ENCODE results near the gene SPOCK2. TPM values are rescaled to one million over a fixed set of nuclear protein-coding genes. Genes with fewer than 3 reads are reported as not detected.

The SPOCK2 gene
- total and polyA plus RNA-seq, 2 donors (not counting 1 experiment from before 2014, with no cell fraction given), result 0.02 to 0.33 TPM

GRCh38 chr10:72045586-72045985, 42.8 kb downstream of the SPOCK2 start:
- Histone ChIP-seq H2AFZ (ENCODE audit: low read length) (no peak overlapping the region), H3K36me3 (ENCODE audit: control insufficient read depth, insufficient read depth, low read length) (no peaks in the 10 kb centered on the region), H3K9me3 (ENCODE audit: control insufficient read depth, insufficient read depth, low read depth, low read length) (no peaks in the 10 kb centered on the region), H3K9ac (ENCODE audit: insufficient read depth, low read length) (no peak overlapping the region), H3K27me3 (ENCODE audit: control insufficient read depth, insufficient read depth, low read length) (peaks cover 2% of the 10 kb centered on the region), H4K20me1 (ENCODE audit: control insufficient read depth, extremely low read depth, insufficient read depth, low read length) (no peaks in the 10 kb centered on the region), H3K27ac (ENCODE audit: insufficient read depth, low read length) (no peak overlapping the region), H3K4me2 (ENCODE audit: extremely low read depth, insufficient read depth, low read length) (no peak overlapping the region), H3K4me3 (replicated peaks in 1 of 4; ENCODE audit: control extremely low read depth in 1 of 4, insufficient read depth in 1 of 4, low read depth in 3 of 4, low read length in 4 of 4) (no peak overlapping the region), H3K4me1 (ENCODE audit: control insufficient read depth, extremely low read depth, insufficient read depth, low read length) (no peaks in the 10 kb centered on the region), H3K79me2 (ENCODE audit: control insufficient read depth, insufficient read depth, low read length) (no peaks in the 10 kb centered on the region)
- TF ChIP-seq EZH2 (IDR thresholded peaks at IDR 0.05; ENCODE audit: low read length, missing control alignments), result no peak
- no peak for TF ChIP-seq CTCF (conservative IDR thresholded peaks at IDR 0.05 in 1 of 2, IDR thresholded peaks at IDR 0.05 in 1 of 2; ENCODE audit: low read depth in 1 of 2, low read length in 2 of 2)
- peak; percentile 24 to 74 for DNase-seq (ENCODE audit: low read depth in 2 of 2)

DNA sequence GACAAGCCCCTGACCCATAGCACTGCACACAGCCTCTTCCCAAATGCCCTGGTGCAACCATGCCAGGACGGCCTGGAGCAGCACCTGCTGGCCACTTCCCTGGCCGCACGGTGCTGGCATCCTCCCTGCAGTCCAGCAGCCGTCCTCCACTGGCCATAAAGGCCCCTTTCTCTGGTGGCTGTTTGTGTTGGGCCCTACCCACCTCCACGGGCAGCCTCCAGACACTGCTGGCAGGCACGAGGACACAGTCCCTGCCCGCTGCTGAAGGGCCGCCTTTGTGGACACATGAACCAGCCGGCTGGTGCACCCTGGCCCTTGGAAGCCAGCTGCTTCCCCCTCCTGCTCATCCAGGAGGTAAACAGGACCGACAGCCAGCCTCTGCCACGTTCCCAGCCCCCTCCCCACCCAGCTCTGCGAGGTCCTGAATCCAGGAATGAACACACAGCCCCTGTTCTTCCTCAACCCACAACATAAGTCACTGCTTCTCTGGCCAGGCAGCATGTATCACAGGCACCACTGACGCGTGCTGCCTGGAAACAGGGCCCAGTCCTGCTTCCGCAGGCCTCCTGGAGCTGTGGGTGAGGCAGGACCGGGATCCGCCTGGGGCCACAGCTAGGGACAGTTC, 43.8 kb downstream of the SPOCK2 start:
- peak; percentile 31 to 49 for DNase-seq (ENCODE audit: low read depth in 2 of 2)
- Histone ChIP-seq H2AFZ (ENCODE audit: low read length) (peak overlapping the region; percentile 23), H3K4me3 (replicated peaks in 1 of 4; ENCODE audit: control extremely low read depth in 1 of 4, insufficient read depth in 1 of 4, low read depth in 3 of 4, low read length in 4 of 4) (no peak overlapping the region), H3K27me3 (ENCODE audit: control insufficient read depth, insufficient read depth, low read length) (no peaks in the 10 kb centered on the region), H4K20me1 (ENCODE audit: control insufficient read depth, extremely low read depth, insufficient read depth, low read length) (no peaks in the 10 kb centered on the region), H3K4me2 (ENCODE audit: extremely low read depth, insufficient read depth, low read length) (no peak overlapping the region), H3K9ac (ENCODE audit: insufficient read depth, low read length) (no peak overlapping the region), H3K36me3 (ENCODE audit: control insufficient read depth, insufficient read depth, low read length) (no peaks in the 10 kb centered on the region), H3K27ac (ENCODE audit: insufficient read depth, low read length) (no peak overlapping the region), H3K9me3 (ENCODE audit: control insufficient read depth, insufficient read depth, low read depth, low read length) (no peaks in the 10 kb centered on the region), H3K4me1 (ENCODE audit: control insufficient read depth, extremely low read depth, insufficient read depth, low read length) (peaks cover under 1% of the 10 kb centered on the region), H3K79me2 (ENCODE audit: control insufficient read depth, insufficient read depth, low read length) (no peaks in the 10 kb centered on the region)
- TF ChIP-seq EZH2 (IDR thresholded peaks at IDR 0.05; ENCODE audit: low read length, missing control alignments) (no peak), CTCF (conservative IDR thresholded peaks at IDR 0.05 in 1 of 2, IDR thresholded peaks at IDR 0.05 in 1 of 2; ENCODE audit: low read depth in 1 of 2, low read length in 2 of 2) (peak in 1 of 2 donors; percentile 42)

DNA sequence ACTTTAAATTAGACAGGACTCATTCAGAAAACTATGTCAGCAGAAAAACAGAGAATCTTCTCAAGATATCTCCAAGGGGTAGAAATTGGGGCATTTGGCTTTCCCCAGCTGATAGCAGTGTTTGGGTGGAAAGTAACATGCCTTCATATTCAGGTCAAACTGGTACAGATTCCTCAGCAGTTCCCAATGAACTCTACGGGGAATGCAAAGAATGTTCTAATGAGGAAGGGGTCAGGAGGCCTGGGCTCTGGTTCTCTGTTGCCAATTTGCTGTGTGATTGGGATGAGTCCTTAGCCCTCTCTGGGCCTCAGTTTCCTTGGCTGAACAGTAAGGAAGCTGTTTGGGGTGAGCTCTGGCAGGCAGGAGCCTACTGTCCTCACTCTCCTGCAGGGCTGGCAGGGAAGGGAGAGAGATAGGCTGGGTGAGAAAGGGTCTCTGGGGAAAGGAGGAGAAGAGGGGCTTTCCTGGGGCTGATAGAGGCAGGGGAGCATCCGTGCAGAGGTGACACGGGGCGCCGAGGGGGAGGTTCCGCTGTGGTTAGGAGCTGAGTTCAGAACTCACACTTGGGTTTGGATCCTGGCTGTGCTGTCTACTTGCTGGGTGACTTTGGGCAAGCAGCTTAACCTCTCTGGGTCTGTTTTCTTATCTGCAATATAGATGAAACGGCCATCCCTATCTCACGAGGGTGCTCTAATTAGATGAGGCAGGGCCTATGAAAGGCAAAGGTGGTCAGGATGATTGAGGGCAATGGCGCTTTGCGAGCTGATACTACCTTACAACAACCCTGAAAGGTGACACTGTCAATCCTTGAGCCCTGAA, 45.1 kb downstream of the SPOCK2 start:
- no peaks in the 10 kb centered on the region for H3K9me3 ChIP-seq (ENCODE audit: control insufficient read depth, insufficient read depth, low read depth, low read length)
- no peak overlapping the region for H3K9ac ChIP-seq (ENCODE audit: insufficient read depth, low read length)
- H3K4me3 ChIP-seq (replicated peaks in 1 of 4; ENCODE audit: control extremely low read depth in 1 of 4, insufficient read depth in 1 of 4, low read depth in 3 of 4, low read length in 4 of 4), result no peak overlapping the region
- DNase-seq (ENCODE audit: low read depth in 2 of 2), result no peak
- H3K27me3 ChIP-seq (ENCODE audit: control insufficient read depth, insufficient read depth, low read length), result no peaks in the 10 kb centered on the region
- no peak overlapping the region for H3K4me2 ChIP-seq (ENCODE audit: extremely low read depth, insufficient read depth, low read length)
- no peaks in the 10 kb centered on the region for H4K20me1 ChIP-seq (ENCODE audit: control insufficient read depth, extremely low read depth, insufficient read depth, low read length)
- H3K36me3 ChIP-seq (ENCODE audit: control insufficient read depth, insufficient read depth, low read length), result no peaks in the 10 kb centered on the region
- H2AFZ ChIP-seq (ENCODE audit: low read length), result no peak overlapping the region
- TF ChIP-seq CTCF (conservative IDR thresholded peaks at IDR 0.05 in 1 of 2, IDR thresholded peaks at IDR 0.05 in 1 of 2; ENCODE audit: low read depth in 1 of 2, low read length in 2 of 2) (no peak), EZH2 (IDR thresholded peaks at IDR 0.05; ENCODE audit: low read length, missing control alignments) (no peak)
- H3K4me1 ChIP-seq (ENCODE audit: control insufficient read depth, extremely low read depth, insufficient read depth, low read length), result peaks cover 6% of the 10 kb centered on the region
- no peak overlapping the region for H3K27ac ChIP-seq (ENCODE audit: insufficient read depth, low read length)
- H3K79me2 ChIP-seq (ENCODE audit: control insufficient read depth, insufficient read depth, low read length), result no peaks in the 10 kb centered on the region

Data from fibroblast of lung (primary cell).